22Rv1 (cell line): Measurements from ENCODE around the gene VWA8.

Experiments
- CTCF ChIP-seq: fragments of 450-650 bp; IDR thresholded peaks from 2 replicates; pipeline ENCODE4 v1.5.1; 2017; ENCODE audit warnings: mild to moderate bottlenecking
- ZFX ChIP-seq: fragments of 450-650 bp; IDR thresholded peaks from 2 replicates; pipeline ENCODE4 v1.6.1; 2017; ENCODE audit warnings: antibody characterized with exemption, borderline replicate concordance

- TF ChIP-seq ZFX, result no peak
- no peak for TF ChIP-seq CTCF
Measured at GRCh38 chr13:41816057-41816456, 144.9 kb downstream of the VWA8 start.
